OCI-LY3 (cell line): Measurements from ENCODE around the gene CLEC14A.

Experiments used
- H2AFZ ChIP-seq: fragments of 200-600, 300-600 bp; shearing (Covaris generic); 2 replicates; pipeline ENCODE4 v1.6.0; 2014; ENCODE audit warnings: antibody characterized with exemption, low read depth, low read length
- H3K27ac ChIP-seq: fragments of 200-600, 300-600 bp; sonication (generic); 2 replicates; pipeline ENCODE4 v1.5.1; 2014; ENCODE audit warnings: mild to moderate bottlenecking, low read length, moderate library complexity, mixed read lengths
- H3K27me3 ChIP-seq: fragments of 200-600, 300-600 bp; sonication (generic); 2 replicates; pipeline ENCODE4 v1.6.1; 2014; ENCODE audit warnings: low read depth, low read length, mixed read lengths
- H3K36me3 ChIP-seq: fragments of 200-600, 300-600 bp; sonication (generic); replicated peaks from 2 replicates; pipeline ENCODE3; 2014; ENCODE audit warnings: low read depth, low read length, mixed read lengths
- H3K4me1 ChIP-seq: fragments of 300-600, 200-600 bp; sonication (generic); 2 replicates; pipeline ENCODE4 v1.6.1; 2014; ENCODE audit warnings: low read length, mixed read lengths
- H3K4me2 ChIP-seq: fragments of 200-600, 300-600 bp; sonication (generic); 2 replicates; pipeline ENCODE4 v1.6.1; 2014; ENCODE audit warnings: low read length, mixed read lengths
- H3K4me3 ChIP-seq: fragments of 300-600, 200-600 bp; sonication (generic); 2 replicates; pipeline ENCODE4 v1.5.1; 2014; ENCODE audit warnings: antibody characterized with exemption, mild to moderate bottlenecking, low read length, moderate library complexity
- H3K79me2 ChIP-seq: fragments of 300-600, 200-600 bp; shearing (Covaris generic); 2 replicates; pipeline ENCODE4 v1.6.1; 2014; ENCODE audit warnings: mild to moderate bottlenecking, low read length, mixed read lengths
- H3K9ac ChIP-seq: fragments of 300-600, 200-600 bp; shearing (Covaris generic); 2 replicates; pipeline ENCODE4 v1.6.0; 2014; ENCODE audit warnings: mild to moderate bottlenecking, low read length, moderate library complexity
- H3K9me3 ChIP-seq: fragments of 200-600, 300-600 bp; shearing (Covaris generic); 2 replicates; pipeline ENCODE4 v1.6.1; 2014; ENCODE audit warnings: low read length, mixed read lengths; ENCODE audit not compliant: insufficient read depth
- H4K20me1 ChIP-seq: fragments of 200-600, 300-600 bp; sonication (generic); 2 replicates; pipeline ENCODE4 v1.6.1; 2016; ENCODE audit warnings: low read length, mixed read lengths; ENCODE audit not compliant: insufficient read depth
- CTCF ChIP-seq: fragments of 200-600, 300-600 bp; sonication (generic); IDR thresholded peaks from 2 replicates; pipeline ENCODE4 v1.5.1; 2014; ENCODE audit warnings: antibody characterized with exemption, low read length, low read depth
- EZH2phosphoT487 ChIP-seq: fragments of 200-600 bp; shearing (Covaris generic); IDR thresholded peaks from 2 replicates; pipeline ENCODE4 v1.6.1; 2018; ENCODE audit warnings: antibody characterized with exemption, mixed run types, low read depth

Gene CLEC14A

GRCh38 chr14:38291681-38292467, 36.0 kb upstream of the CLEC14A start:
- H3K27me3 ChIP-seq = no peaks in the 10 kb centered on the region
- no peaks in the 10 kb centered on the region for H3K36me3 ChIP-seq
- no peak overlapping the region for H3K27ac ChIP-seq
- TF ChIP-seq CTCF (no peak), EZH2phosphoT487 (no peak)
- no peak overlapping the region for H3K4me2 ChIP-seq
- H4K20me1 ChIP-seq = no peaks in the 10 kb centered on the region
- H3K4me3 ChIP-seq = no peak overlapping the region
- H3K79me2 ChIP-seq = no peaks in the 10 kb centered on the region
- no peak overlapping the region for H3K9ac ChIP-seq
- H2AFZ ChIP-seq = no peak overlapping the region
- H3K9me3 ChIP-seq = no peaks in the 10 kb centered on the region
- no peaks in the 10 kb centered on the region for H3K4me1 ChIP-seq

GRCh38 chr14:38290601-38291188, 34.8 kb upstream of the CLEC14A start:
- H3K79me2 ChIP-seq = no peaks in the 10 kb centered on the region
- H3K4me1 ChIP-seq = no peaks in the 10 kb centered on the region
- H3K4me3 ChIP-seq = no peak overlapping the region
- no peaks in the 10 kb centered on the region for H4K20me1 ChIP-seq
- H3K36me3 ChIP-seq = no peaks in the 10 kb centered on the region
- H3K9ac ChIP-seq = no peak overlapping the region
- no peak overlapping the region for H2AFZ ChIP-seq
- no peak overlapping the region for H3K27ac ChIP-seq
- H3K27me3 ChIP-seq = no peaks in the 10 kb centered on the region
- H3K9me3 ChIP-seq = no peaks in the 10 kb centered on the region
- H3K4me2 ChIP-seq = no peak overlapping the region
- TF ChIP-seq EZH2phosphoT487 = no peak
- TF ChIP-seq CTCF = no peak

GRCh38 chr14:38286452-38286851, 30.6 kb upstream of the CLEC14A start:
- Histone ChIP-seq H4K20me1 (no peaks in the 10 kb centered on the region), H2AFZ (no peak overlapping the region), H3K4me2 (no peak overlapping the region), H3K9ac (no peak overlapping the region), H3K9me3 (no peaks in the 10 kb centered on the region), H3K36me3 (no peaks in the 10 kb centered on the region), H3K27me3 (no peaks in the 10 kb centered on the region), H3K79me2 (no peaks in the 10 kb centered on the region), H3K4me1 (no peaks in the 10 kb centered on the region), H3K4me3 (no peak overlapping the region), H3K27ac (no peak overlapping the region)
- TF ChIP-seq CTCF = no peak
- no peak for TF ChIP-seq EZH2phosphoT487

- no peaks in the 10 kb centered on the region for H3K27me3 ChIP-seq
- H3K27ac ChIP-seq = no peak overlapping the region
- no peak for TF ChIP-seq CTCF
- TF ChIP-seq EZH2phosphoT487 = no peak
- no peaks in the 10 kb centered on the region for H3K4me1 ChIP-seq
- H3K4me3 ChIP-seq = no peak overlapping the region
- no peak overlapping the region for H3K4me2 ChIP-seq
- H3K36me3 ChIP-seq = no peaks in the 10 kb centered on the region
- no peaks in the 10 kb centered on the region for H3K9me3 ChIP-seq
- H3K79me2 ChIP-seq = no peaks in the 10 kb centered on the region
- H3K9ac ChIP-seq = no peak overlapping the region
- no peaks in the 10 kb centered on the region for H4K20me1 ChIP-seq
- no peak overlapping the region for H2AFZ ChIP-seq
These were observed 30.1 kb upstream of the CLEC14A start for GRCh38 chr14:38285962-38286361.
